Gastrocnemius medialis (tissue), 4 donors: ENCODE measurements around the gene KRTAP16-1. TPM values are rescaled to one million over a fixed set of nuclear protein-coding genes. Genes with fewer than 3 reads are reported as not detected.

Source experiments
- ATAC-seq, 2 donors: fragments of 150-250 bp; one replicate each; pipeline ENCODE4 v1.9.1; 2016
- DNase-seq, 2 donors: peaks; one replicate each; pipeline ENCODE4 v3.0.0-alpha.2; 2019
- H3K27ac ChIP-seq, 4 donors: fragments of 200-600 bp; sonication (generic); 1 replicate in 1 of 4; 2 replicates in 3 of 4; pipeline ENCODE4 v1.5.1; 2016 to 2018; ENCODE audit warnings: mild to moderate bottlenecking in 2 of 4, moderate library complexity in 1 of 4
- H3K27me3 ChIP-seq, 3 donors: fragments of 200-600 bp; sonication (generic) in 2 of 3; 1 replicate in 1 of 3; 2 replicates in 2 of 3; pipeline versions ENCODE4 v1.5.1 to v1.6.0; 2016 to 2019; ENCODE audit warnings: mild to moderate bottlenecking in 1 of 3, moderate library complexity in 1 of 3
- H3K36me3 ChIP-seq, 2 donors: fragments of 200-600 bp; sonication (generic) in 1 of 2; one replicate each; pipeline ENCODE4 v1.5.1; 2017 to 2018
- H3K4me1 ChIP-seq, 2 donors: fragments of 200-600 bp; sonication (generic) in 1 of 2; one replicate each; pipeline ENCODE4 v1.5.1; 2016 to 2017; ENCODE audit warnings: mild to moderate bottlenecking in 2 of 2
- H3K4me3 ChIP-seq, 4 donors: fragments of 200-600 bp; sonication (generic) in 3 of 4; 1 replicate in 1 of 4; 2 replicates in 3 of 4; pipeline ENCODE4 v1.5.1; 2016 to 2019; ENCODE audit warnings: mild to moderate bottlenecking in 2 of 4
- H3K9me3 ChIP-seq, 3 donors: fragments of 200-600 bp; sonication (generic) in 2 of 3; 1 replicate in 1 of 3; 2 replicates in 2 of 3; pipeline ENCODE4 v1.5.1; 2016 to 2019
- CTCF ChIP-seq, 5 experiments: fragments of 450-650 bp in 3 of 5; fragments of 200-600 bp in 2 of 5; sonication (generic) in 2 of 5; IDR thresholded peaks in 4 of 5; conservative IDR thresholded peaks in 1 of 5; 1 replicate in 4 of 5; 2 replicates in 1 of 5; pipeline ENCODE4 v1.5.1; 2016 to 2019; ENCODE audit warnings: antibody characterized with exemption in 5 of 5, mild to moderate bottlenecking in 3 of 5, moderate library complexity in 3 of 5
- POLR2A ChIP-seq, 2 donors: fragments of 450-650 bp; IDR thresholded peaks; one replicate each; pipeline ENCODE4 v1.6.1; 2017; ENCODE audit warnings: antibody characterized with exemption in 2 of 2, mild to moderate bottlenecking in 2 of 2, moderate library complexity in 2 of 2
- in situ Hi-C, 4 donors: fragments of 200-750 bp; cut with MboI; loops; one replicate each; pipeline versions ENCODE4 v1.15.0 to v1.8.0; 2017; ENCODE audit warnings: low sequenced_read_pairs in 4 of 4
- intact Hi-C: fragments of 100-400 bp; cut with DNase I; formaldehyde crosslinking; loops from one replicate; pipeline ENCODE4 v1.15.1; 2023; ENCODE audit warnings: low total_unique reads
- total RNA-seq, 4 donors: library from RNA; depleted of rRNA; stranded (reverse); fragments of >200 nt; gene quantifications; one replicate each; pipeline versions ENCODE4 v1.1.0 to v1.2.3, GENCODE V29; 2016

Gene KRTAP16-1
- total RNA-seq, 4 donors from 2014 or later = not detected

DNA sequence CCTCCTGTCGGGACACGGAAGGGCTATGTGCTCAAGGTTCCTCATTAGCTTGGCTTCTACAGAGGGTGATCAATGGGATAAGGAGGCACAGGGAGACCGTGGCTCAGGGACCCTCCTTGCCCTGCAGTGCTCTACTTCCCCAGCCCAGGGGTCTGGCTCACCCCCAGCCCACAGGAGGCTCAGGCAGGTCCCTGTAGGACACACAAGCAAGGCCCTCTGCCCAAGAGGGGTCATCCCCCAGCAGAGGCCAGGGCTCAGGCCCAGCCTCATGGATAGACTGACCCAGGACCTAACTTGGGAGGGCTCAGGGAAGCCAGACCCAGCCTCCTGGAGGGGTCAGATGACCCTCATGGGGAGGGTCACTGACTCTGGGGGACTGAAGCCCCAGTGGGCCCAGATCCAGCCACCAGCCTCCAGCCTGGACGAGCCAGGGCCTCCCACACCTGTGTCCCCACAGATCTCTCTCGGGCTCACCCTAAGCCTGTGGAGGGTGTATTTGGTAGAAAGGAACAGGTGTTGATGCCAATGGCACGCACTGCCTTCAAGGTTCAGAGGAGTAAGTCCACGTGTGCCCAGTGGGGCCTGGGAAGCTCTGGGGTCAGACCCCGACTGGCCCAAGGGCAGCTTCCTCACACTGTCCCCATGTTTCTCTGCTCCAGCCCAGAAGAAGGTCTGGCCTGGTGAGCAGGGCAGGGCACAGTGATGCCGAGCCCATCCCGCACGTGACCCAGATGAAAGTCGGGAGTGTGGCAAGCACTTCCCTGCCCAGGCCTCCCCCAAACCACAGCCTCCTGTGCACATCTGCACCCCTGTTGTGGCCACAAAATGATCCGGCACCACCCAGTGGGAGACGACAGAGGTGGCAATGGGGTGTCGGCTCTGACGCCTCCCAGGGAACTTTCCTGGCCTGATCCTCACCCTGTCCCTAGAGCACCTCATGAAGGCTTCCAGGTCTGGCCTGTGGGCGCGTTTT lies 17.4 kb upstream of the KRTAP16-1 start:
- in situ Hi-C loops = loop anchor here in 2 of 4 donors (10.0 kb wide), 1 partner anchor 422 kb away; no protein-coding TSS in a partner anchor
- ATAC-seq = no peak

GRCh38 chr17:41325611-41326010 lies 16.5 kb upstream of the KRTAP16-1 start:
- ATAC-seq (no peak), DNase-seq (no peak)
- no peak overlapping the region for H3K27ac ChIP-seq
- H3K27me3 ChIP-seq = no peaks in the 10 kb centered on the region
- intact Hi-C loops (no loop called here), in situ Hi-C loops (loop anchor here in 2 of 4 donors (10.0 kb wide), 1 partner anchor 421 kb away; no protein-coding TSS in a partner anchor)
- TF ChIP-seq POLR2A (IDR thresholded peaks at IDR 0.05) = no peak
- no peak for TF ChIP-seq CTCF (IDR thresholded peaks at IDR 0.05 in 4 of 5, conservative IDR thresholded peaks at IDR 0.05 in 1 of 5)
- H3K4me1 ChIP-seq = no peaks in the 10 kb centered on the region
- H3K4me3 ChIP-seq = no peak overlapping the region
- no peaks in the 10 kb centered on the region for H3K36me3 ChIP-seq
- no peaks in the 10 kb centered on the region for H3K9me3 ChIP-seq

More for the DNA sequence above, 17.4 kb upstream of the KRTAP16-1 start:
- intact Hi-C loops = no loop called here
- no peak for TF ChIP-seq CTCF (IDR thresholded peaks at IDR 0.05 in 4 of 5, conservative IDR thresholded peaks at IDR 0.05 in 1 of 5)
- no peak for TF ChIP-seq POLR2A (IDR thresholded peaks at IDR 0.05)
- no peak overlapping the region for H3K27ac ChIP-seq
- no peak for DNase-seq
- no peak overlapping the region for H3K4me3 ChIP-seq
- H3K27me3 ChIP-seq = no peaks in the 10 kb centered on the region
- no peaks in the 10 kb centered on the region for H3K4me1 ChIP-seq
- no peaks in the 10 kb centered on the region for H3K9me3 ChIP-seq
- no peaks in the 10 kb centered on the region for H3K36me3 ChIP-seq

- in situ Hi-C loops = loop anchor here in 2 of 4 donors (10.0 kb wide), 1 partner anchor 420 kb away; no protein-coding TSS in a partner anchor
- Histone ChIP-seq H3K27me3 (no peaks in the 10 kb centered on the region), H3K36me3 (no peaks in the 10 kb centered on the region), H3K9me3 (no peaks in the 10 kb centered on the region), H3K27ac (no peak overlapping the region), H3K4me1 (no peaks in the 10 kb centered on the region), H3K4me3 (no peak overlapping the region)
- no peak for TF ChIP-seq CTCF (IDR thresholded peaks at IDR 0.05 in 4 of 5, conservative IDR thresholded peaks at IDR 0.05 in 1 of 5)
- no peak for TF ChIP-seq POLR2A (IDR thresholded peaks at IDR 0.05)
- ATAC-seq = no peak
- no peak for DNase-seq
- intact Hi-C loops = no loop called here
Observed at GRCh38 chr17:41325126-41325525, 16.0 kb upstream of the KRTAP16-1 start.

DNA sequence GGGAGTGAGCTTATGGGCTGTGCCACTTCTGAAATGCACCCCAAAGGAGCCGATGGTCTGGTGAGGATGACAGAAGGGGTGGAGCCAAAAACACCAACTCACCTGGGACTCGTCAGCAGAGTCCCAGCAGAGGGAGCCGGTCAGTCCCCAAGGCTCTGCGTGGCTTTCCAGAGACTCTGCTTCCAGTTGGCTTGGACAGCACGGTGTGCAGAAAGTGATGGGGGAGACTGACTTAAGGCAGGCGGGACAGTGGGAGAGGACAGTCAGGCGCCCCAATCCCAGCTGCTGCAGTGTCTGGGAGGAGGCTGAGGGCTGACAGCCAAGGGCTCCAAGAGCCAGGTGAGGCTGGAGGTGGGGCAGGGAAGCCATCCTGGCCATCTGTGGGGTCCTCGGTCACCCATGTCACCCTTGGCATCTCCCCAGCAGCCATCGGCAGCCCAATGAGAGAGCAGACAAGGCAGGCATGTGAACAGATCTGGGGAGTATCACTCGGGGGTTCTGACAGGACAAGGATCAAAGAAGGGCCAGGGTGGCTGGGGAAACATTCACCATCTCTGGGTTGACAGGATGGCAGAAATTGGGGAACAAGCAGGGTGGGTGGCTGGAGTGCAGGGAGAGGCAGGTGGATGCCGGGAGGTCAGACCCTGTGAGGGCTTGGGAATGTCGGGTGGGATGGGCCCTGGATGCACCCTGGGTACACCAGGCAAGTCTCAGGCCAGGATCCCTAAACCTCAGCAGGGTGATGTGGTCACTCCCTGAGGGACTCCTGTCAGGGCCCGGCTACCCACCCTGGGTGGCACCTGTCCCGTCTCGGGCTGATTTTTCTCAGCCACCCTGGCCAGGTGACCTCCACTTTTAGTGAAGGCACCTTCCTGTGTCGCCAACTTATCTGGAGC lies 15.3 kb upstream of the KRTAP16-1 start:
- no peaks in the 10 kb centered on the region for H3K4me1 ChIP-seq
- DNase-seq = no peak
- in situ Hi-C loops (loop anchor here in 3 of 4 donors (10.0 to 25.0 kb wide), 2 partner anchors 412 to 420 kb away; no protein-coding TSS in a partner anchor), intact Hi-C loops (loop anchor here (5.0 kb wide), 1 partner anchor 417 kb away; no protein-coding TSS in a partner anchor)
- TF ChIP-seq POLR2A (IDR thresholded peaks at IDR 0.05) (no peak), CTCF (IDR thresholded peaks at IDR 0.05 in 4 of 5, conservative IDR thresholded peaks at IDR 0.05 in 1 of 5) (no peak)
- H3K4me3 ChIP-seq = no peak overlapping the region
- ATAC-seq = no peak
- peaks cover 0 to 3% (median 0%) of the 10 kb centered on the region in 3 donors for H3K27me3 ChIP-seq
- no peak overlapping the region for H3K27ac ChIP-seq
- H3K9me3 ChIP-seq = peaks cover 0 to 4% (median 0%) of the 10 kb centered on the region in 3 donors
- no peaks in the 10 kb centered on the region for H3K36me3 ChIP-seq
